ENCODE data around the gene CCDC3. TPM values are rescaled to one million over a fixed set of nuclear protein-coding genes. Genes with fewer than 3 reads are reported as not detected.

CCDC3 gene
- total and polyA plus RNA-seq, 4 donors = 2.2 to 12.3 (median 6.6) TPM

DNA sequence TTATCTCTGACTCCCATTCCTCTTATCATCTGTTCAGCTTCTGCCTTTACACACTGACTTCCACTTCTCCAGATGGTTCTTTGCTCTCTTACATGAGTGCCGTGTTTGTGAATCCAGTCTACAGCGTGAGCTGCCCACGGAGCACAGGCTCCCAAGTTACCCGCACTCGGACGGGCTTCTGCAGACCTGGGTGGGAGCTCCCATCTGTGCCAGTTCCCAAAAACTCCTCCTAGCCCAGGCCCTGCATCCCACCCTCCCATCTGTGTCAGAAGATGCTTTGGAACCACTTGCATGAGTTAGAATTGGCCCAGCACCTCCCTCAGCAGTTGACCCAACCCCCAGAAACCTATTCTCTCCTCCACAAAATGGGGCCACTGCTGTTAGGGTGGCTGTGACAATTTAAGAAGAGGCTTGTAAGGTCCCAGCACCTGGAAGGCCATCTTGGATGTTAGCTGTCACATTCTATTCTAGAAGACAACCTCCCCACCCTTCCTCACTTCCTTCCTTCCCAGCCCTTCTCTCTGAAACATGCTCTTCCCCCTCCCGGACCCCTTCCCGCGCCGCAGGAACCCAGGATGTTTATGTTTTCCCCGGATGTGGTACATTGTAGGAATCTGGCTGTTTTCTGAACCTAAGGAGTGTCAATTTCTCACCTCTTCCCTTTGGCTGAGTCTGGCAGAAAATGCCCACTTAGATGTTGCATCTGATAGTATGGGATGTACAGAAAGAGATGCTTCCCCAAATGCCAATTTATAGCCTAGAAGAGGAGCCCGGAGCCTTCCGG is 79.2 kb downstream of the CCDC3 start:
- H3K9me3 ChIP-seq (ENCODE audit: control insufficient read depth in 4 of 4, low read length in 3 of 4) = no peaks in the 10 kb centered on the region
- TF ChIP-seq, protein P1, sequence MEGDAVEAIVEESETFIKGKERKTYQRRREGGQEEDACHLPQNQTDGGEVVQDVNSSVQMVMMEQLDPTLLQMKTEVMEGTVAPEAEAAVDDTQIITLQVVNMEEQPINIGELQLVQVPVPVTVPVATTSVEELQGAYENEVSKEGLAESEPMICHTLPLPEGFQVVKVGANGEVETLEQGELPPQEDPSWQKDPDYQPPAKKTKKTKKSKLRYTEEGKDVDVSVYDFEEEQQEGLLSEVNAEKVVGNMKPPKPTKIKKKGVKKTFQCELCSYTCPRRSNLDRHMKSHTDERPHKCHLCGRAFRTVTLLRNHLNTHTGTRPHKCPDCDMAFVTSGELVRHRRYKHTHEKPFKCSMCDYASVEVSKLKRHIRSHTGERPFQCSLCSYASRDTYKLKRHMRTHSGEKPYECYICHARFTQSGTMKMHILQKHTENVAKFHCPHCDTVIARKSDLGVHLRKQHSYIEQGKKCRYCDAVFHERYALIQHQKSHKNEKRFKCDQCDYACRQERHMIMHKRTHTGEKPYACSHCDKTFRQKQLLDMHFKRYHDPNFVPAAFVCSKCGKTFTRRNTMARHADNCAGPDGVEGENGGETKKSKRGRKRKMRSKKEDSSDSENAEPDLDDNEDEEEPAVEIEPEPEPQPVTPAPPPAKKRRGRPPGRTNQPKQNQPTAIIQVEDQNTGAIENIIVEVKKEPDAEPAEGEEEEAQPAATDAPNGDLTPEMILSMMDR (IDR thresholded peaks at IDR 0.05; ENCODE audit: low read depth, low read length, missing input control) = no peak
- TF ChIP-seq NR2F2 (IDR thresholded peaks at IDR 0.05) (no peak), SP1 (IDR thresholded peaks at IDR 0.05) (no peak), HNF4G (IDR thresholded peaks at IDR 0.05) (no peak), YY1 (IDR thresholded peaks at IDR 0.05) (no peak), GABPA (IDR thresholded peaks at IDR 0.05 in 1 of 2, conservative IDR thresholded peaks at IDR 0.05 in 1 of 2) (no peak), FOXA1 (IDR thresholded peaks at IDR 0.05) (no peak), FOXA2 (IDR thresholded peaks at IDR 0.05) (no peak), JUND (IDR thresholded peaks at IDR 0.05) (no peak), RXRA (IDR thresholded peaks at IDR 0.05) (no peak), HNF4A (conservative IDR thresholded peaks at IDR 0.05) (no peak), TAF1 (conservative IDR thresholded peaks at IDR 0.05) (no peak), EGR1 (IDR thresholded peaks at IDR 0.05; ENCODE audit: low read depth in 2 of 2) (no peak), RAD21 (IDR thresholded peaks at IDR 0.05) (no peak)
- TF ChIP-seq, protein P2, sequence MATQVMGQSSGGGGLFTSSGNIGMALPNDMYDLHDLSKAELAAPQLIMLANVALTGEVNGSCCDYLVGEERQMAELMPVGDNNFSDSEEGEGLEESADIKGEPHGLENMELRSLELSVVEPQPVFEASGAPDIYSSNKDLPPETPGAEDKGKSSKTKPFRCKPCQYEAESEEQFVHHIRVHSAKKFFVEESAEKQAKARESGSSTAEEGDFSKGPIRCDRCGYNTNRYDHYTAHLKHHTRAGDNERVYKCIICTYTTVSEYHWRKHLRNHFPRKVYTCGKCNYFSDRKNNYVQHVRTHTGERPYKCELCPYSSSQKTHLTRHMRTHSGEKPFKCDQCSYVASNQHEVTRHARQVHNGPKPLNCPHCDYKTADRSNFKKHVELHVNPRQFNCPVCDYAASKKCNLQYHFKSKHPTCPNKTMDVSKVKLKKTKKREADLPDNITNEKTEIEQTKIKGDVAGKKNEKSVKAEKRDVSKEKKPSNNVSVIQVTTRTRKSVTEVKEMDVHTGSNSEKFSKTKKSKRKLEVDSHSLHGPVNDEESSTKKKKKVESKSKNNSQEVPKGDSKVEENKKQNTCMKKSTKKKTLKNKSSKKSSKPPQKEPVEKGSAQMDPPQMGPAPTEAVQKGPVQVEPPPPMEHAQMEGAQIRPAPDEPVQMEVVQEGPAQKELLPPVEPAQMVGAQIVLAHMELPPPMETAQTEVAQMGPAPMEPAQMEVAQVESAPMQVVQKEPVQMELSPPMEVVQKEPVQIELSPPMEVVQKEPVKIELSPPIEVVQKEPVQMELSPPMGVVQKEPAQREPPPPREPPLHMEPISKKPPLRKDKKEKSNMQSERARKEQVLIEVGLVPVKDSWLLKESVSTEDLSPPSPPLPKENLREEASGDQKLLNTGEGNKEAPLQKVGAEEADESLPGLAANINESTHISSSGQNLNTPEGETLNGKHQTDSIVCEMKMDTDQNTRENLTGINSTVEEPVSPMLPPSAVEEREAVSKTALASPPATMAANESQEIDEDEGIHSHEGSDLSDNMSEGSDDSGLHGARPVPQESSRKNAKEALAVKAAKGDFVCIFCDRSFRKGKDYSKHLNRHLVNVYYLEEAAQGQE (IDR thresholded peaks at IDR 0.05) = no peak
- TF ChIP-seq, protein P3, sequence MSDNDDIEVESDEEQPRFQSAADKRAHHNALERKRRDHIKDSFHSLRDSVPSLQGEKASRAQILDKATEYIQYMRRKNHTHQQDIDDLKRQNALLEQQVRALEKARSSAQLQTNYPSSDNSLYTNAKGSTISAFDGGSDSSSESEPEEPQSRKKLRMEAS (IDR thresholded peaks at IDR 0.05) = no peak
- TF ChIP-seq, protein P4, sequence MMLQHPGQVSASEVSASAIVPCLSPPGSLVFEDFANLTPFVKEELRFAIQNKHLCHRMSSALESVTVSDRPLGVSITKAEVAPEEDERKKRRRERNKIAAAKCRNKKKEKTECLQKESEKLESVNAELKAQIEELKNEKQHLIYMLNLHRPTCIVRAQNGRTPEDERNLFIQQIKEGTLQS (IDR thresholded peaks at IDR 0.05) = no peak
- TF ChIP-seq, protein P5, sequence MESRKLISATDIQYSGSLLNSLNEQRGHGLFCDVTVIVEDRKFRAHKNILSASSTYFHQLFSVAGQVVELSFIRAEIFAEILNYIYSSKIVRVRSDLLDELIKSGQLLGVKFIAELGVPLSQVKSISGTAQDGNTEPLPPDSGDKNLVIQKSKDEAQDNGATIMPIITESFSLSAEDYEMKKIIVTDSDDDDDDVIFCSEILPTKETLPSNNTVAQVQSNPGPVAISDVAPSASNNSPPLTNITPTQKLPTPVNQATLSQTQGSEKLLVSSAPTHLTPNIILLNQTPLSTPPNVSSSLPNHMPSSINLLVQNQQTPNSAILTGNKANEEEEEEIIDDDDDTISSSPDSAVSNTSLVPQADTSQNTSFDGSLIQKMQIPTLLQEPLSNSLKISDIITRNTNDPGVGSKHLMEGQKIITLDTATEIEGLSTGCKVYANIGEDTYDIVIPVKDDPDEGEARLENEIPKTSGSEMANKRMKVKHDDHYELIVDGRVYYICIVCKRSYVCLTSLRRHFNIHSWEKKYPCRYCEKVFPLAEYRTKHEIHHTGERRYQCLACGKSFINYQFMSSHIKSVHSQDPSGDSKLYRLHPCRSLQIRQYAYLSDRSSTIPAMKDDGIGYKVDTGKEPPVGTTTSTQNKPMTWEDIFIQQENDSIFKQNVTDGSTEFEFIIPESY (IDR thresholded peaks at IDR 0.05) = no peak
- H3K4me1 ChIP-seq (ENCODE audit: control insufficient read depth in 4 of 4, insufficient read depth in 4 of 4, low read length in 3 of 4) = no peaks in the 10 kb centered on the region
- no peak overlapping the region for H3K27ac ChIP-seq (ENCODE audit: low read depth in 1 of 2, low read length in 2 of 2)
- WGBS = 85% methylated on average over 13 of the region's 13 CpGs
- no peak overlapping the region for H3K9ac ChIP-seq (ENCODE audit: low read depth in 1 of 2, low read length in 2 of 2)
- no peaks in the 10 kb centered on the region for H3K27me3 ChIP-seq (ENCODE audit: control insufficient read depth in 4 of 4, insufficient read depth in 4 of 4, low read length in 3 of 4)
- no peak overlapping the region for H3K4me3 ChIP-seq (ENCODE audit: low read depth in 1 of 3, low read length in 3 of 3)
- peak; percentile 33 for DNase-seq (ENCODE audit: low spot score)
- no peaks in the 10 kb centered on the region for H3K36me3 ChIP-seq (ENCODE audit: control insufficient read depth in 4 of 4, insufficient read depth in 3 of 4, low read depth in 1 of 4, low read length in 3 of 4)

Measured in liver (tissue), 9 donors.